A673 (cell line): ENCODE data around the gene CLEC16A.

Experiments used
- EZH2 ChIP-seq: fragments of 200-600 bp; sonication (generic); IDR thresholded peaks from 2 replicates; pipeline ENCODE4 v1.6.1; 2017; ENCODE audit warnings: borderline replicate concordance, low read depth, mild to moderate bottlenecking, mixed read lengths, antibody characterized with exemption, low read length; ENCODE audit not compliant: poor library complexity, severe bottlenecking
- TF ChIP-seq, protein P1 (sequence below): fragments of 300-800, 200-600 bp; sonication (generic); conservative IDR thresholded peaks from 2 replicates; pipeline ENCODE4 v1.5.1; 2017; ENCODE audit warnings: low read depth, mild to moderate bottlenecking, antibody characterized with exemption, low read length, moderate library complexity, mixed read lengths

DNA sequence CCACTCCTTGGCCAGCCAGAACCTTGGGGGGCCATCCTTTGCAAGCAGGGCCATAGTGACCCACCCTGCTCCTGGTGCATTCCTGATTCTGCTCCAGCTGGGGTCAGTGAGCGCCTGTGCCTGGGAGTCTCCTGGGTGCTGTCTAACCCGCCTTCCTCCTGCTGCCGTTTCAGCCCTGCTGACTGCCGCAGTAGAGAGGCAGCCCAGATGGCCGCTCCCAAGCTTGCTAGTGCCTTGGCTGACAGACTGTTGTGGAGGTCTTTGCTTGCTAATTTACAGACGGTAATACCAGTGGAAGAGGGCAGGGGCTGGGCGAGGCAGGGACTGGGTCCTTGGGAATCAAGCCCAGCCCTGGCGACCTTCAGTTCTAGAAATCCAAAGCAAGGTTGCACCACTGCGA lies 212.0 kb downstream of the CLEC16A start:
- TF ChIP-seq, protein P1, sequence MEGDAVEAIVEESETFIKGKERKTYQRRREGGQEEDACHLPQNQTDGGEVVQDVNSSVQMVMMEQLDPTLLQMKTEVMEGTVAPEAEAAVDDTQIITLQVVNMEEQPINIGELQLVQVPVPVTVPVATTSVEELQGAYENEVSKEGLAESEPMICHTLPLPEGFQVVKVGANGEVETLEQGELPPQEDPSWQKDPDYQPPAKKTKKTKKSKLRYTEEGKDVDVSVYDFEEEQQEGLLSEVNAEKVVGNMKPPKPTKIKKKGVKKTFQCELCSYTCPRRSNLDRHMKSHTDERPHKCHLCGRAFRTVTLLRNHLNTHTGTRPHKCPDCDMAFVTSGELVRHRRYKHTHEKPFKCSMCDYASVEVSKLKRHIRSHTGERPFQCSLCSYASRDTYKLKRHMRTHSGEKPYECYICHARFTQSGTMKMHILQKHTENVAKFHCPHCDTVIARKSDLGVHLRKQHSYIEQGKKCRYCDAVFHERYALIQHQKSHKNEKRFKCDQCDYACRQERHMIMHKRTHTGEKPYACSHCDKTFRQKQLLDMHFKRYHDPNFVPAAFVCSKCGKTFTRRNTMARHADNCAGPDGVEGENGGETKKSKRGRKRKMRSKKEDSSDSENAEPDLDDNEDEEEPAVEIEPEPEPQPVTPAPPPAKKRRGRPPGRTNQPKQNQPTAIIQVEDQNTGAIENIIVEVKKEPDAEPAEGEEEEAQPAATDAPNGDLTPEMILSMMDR, result no peak
- no peak for TF ChIP-seq EZH2
